MV-4-11 (cell line): ENCODE measurements around the gene ITSN1.
"Not testable (repeated sequence)": the region's sequence is repeated elsewhere in the genome, so short reads cannot be mapped to it uniquely, and the experiment has no call there.

ENCODE experiments used
- DNase-seq: peaks from one replicate; lab custom pipeline; 2025; lab: John Stamatoyannopoulos, UW

ITSN1 gene

DNA sequence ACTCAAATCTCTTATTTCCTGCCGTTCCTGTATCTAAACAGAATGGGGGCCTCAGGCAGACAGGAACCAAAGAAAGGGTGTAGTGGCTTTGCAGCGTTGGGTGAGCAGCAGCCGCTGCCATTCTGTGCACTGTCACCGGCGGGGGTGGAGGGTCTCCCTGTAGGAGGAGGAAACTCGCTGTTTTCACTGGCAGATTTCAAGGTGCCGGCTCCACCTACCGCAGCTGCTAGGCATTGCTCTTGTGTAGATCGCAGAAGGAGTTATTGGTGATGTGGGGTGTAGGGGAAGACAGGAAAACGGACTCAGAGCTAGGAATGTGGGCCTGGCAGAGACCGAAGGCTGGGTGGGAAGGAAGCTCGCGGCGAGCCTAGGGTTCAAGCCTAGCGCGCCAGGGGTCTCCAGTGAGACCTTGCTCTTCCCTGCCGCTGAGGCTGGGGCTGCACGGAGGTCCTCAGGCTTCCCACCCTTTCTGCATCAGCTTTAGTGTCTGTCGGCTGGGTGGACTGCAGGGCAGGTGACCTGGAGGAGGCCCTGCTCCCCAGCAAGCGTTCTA, 252.5 kb downstream of the ITSN1 start:
- DNase-seq = peak; percentile 62

DNA sequence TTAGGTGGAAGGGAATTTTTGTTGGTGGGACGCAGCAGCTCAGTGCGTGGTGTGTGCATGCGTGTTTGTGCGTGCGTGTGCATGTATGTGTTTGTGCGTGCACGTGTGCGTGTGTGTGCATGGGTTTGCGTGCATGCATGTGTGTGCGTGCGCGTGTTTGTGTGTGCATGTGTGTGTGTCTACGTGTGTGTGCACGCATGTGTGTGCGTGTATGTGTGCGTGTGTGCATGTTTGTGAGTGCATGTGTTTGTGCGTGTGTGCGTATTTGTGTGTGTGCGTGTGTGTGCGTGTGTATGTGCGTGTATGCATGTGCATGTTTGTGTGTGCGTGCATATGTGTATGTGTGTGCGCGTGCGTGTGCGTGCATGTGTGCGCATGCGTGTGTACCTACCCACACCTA, 253.1 kb downstream of the ITSN1 start:
- DNase-seq = no peak

DNA sequence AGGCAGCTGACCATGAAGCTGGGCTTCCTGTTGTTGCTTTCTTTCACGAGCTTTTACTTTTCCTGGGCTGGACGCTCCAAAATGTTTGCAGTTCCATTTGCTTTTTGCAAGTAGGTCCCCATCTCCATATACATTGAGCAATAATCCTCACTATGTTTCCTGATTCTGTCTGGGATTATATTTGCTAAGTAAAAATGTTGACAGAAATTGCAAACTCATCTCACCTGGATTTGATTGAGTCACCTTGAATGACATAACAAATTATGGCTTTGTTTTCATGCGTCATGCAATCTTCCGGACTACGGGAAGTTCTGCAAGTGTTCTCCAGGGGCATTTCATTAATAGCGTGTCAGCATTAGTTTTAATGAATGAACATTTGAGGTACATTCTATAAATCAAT, 254.4 kb downstream of the ITSN1 start:
- no peak for DNase-seq

DNA sequence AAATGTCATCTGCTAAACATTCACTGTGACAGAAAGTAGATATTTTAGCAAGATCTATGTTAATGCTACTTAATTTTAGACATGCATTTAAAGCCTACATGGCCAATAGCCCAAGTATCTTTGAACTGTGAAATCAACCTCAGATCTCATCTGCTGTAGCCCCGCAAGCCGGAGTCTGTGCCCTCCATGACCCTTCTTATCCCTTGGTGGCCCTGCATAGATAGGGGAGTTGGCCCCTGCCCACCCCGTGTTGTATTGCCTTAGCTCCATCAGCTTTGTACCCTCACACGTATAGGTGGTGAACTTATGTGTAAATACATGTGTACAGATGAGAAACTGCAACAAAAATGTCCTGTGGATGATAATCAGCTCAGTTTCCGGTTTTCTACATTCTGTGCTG, 254.8 kb downstream of the ITSN1 start:
- no peak for DNase-seq

DNA sequence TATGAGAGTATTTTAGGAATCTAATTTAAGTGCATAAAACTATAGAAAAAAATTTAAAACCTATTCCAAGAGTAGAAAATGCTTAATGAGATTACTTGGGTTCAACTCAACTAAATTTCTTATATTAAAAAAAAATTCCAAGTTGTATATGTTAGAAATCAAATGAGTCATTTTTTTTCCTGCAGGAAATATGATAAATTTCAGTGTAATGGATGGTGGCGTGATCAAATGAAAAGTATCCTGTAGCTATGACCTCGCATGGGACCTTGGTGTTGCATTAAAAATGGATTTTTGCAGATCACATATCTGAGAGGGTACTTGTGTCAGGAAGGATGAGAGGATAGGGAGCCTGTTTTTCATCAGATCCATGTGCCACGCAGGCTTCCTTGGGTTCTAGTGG, 255.4 kb downstream of the ITSN1 start:
- DNase-seq = no peak

DNA sequence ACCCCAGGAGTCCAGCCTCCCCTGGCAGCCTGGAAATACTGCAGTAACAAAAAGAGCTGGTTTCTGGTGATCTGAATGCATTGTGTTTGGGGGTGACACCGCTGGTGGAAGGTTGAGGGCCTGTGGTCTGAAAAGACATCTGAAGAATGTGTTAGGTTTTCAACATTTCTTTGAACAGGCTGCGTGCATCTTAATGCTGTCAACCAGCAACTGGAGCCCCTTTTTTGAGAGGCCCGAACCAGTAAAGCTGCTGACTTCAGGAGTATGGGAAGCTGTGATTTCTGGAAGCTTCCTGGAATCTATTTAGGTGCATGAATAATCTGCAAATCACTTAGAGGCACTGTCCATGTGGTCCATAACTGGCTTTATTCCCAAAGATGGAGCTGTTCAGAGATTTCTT, 256.3 kb downstream of the ITSN1 start:
- no peak for DNase-seq

DNA sequence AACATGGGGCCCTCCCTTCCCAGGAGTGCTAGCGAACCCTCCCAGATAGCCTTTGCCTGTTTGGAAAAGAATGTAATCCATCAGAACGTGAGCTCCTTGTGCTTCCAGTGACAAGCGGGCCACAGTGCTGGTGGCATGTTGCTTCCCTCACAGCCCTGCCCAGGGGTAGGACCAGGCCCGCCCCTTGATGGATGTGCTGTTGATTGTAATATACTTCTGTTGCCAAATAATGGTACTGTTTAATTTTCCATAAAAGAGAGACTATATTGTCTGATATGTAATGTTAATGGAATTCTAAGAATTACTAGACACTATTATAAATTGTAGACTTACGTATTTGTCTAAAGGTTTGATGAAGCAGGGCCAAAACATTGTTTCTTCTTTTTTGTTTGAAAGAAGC, 256.9 kb downstream of the ITSN1 start:
- no peak for DNase-seq

DNA sequence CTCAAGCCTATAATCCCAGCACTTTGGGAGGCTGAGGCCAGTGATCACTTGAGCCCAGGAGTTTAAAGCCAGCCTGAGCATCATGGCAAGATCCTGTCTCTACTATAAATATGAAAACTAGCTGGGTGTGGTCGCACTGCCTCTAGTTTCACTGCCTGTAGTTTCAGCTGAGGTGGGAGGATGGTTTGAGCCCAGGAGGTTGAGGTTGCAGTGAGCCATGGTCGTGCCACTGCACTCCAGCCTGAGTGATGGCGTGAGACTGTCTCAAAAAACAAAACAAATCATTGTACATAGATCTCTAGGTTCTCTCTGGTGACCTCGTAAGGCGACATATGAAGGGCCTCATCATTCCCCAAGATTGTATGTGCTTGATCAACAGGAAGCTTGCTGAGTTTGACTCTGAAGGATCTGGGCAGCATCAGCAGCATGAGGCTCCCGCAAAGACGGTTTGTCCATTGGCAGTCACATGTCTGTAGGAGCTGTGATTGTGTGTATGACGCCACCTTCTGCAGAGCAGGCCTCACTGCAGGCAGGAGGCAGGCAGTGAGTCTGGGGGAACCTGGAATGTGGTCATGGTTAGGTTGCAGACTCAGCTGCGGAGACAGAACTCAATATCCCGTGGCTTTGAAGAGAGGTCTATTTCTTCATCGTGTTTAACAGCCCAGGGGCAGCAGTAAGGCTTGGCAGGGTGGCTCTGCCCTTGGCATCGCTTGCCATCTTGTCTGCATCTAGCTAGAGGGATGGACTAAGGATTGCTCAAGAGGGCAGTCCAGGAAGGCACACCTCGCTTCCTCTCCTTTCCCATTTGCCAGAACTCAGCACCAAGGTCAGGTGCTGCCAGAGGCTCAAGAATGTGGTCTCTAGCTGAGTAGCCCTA, 259.3 kb downstream of the ITSN1 start:
- DNase-seq = peak; percentile 42

DNA sequence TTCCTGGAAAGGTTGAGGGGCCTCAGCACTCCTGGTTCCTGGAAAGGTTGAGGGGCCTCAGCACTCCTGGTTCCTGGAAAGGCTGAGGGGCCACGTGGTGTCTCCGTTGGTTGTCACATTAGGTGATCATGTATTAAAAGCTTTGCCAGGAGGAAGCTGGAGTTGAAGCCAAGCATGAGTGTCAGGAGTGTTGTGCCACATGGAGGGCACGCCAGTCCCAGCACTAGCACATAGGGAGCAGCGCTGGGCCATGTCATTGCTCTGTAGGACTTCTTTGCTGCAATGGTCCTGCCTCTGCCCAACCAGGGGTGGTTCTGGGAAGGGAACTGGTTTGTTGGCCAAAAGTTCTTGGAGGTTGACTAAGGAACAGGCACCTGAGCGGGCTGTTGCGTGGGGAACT, 260.0 kb downstream of the ITSN1 start:
- no peak for DNase-seq

DNA sequence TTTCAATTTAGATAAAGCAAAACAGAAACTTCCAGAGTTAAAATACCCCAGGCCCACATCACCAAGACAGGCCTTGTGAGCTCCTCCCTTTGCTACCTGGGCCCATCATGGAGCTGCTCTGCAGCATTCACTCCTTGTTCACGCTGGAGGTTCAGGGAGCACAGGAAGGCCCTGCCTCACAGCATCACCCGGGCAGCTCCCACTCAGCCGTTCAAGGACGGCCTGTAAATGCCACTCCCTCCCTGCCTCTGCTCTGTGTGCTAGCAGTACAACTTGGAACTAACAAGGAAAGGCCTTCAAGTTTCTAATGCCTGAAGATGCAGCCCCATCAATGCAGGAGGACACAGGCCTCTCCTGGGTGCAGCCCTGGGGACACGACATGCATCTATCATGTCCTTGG, 261.7 kb downstream of the ITSN1 start:
- no peak for DNase-seq

DNA sequence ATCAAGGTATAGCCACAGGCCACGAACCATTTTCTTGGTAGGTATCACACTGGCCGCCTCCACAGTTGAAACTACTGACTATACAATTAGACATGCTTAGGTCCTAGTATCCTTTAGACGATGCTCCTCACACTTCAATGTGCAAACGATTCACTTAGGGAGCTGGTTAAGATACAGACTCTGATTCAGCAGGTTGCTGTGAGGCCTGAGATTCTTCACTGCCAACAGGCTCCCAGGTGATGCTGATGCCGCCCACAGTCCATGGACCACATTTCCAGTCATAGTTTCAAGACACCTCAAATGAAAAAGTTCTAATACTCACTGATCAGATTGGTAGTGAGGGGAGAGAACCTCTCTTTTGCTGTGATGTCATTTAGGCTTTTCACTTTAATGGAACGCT, 266.5 kb downstream of the ITSN1 start:
- DNase-seq = no peak

DNA sequence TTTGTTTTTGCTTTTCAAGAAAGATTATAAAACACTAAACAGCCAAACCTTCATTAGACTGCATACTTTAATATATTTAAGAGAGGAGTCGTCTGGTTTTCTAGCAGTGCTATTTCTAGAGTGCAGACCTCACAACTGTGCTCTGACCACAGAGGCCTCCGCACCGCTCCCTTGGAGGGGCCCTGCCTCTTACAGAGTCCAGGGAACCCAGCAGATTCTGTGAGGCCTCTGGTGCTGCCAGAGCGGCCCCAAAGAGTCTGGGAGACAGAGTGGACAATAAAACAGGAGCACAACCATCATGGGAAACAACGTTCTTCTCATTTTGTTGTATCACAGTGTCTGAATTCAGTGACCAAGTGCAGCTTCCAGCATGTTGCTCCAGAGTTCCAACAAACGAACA, 267.5 kb downstream of the ITSN1 start:
- no peak for DNase-seq

DNA sequence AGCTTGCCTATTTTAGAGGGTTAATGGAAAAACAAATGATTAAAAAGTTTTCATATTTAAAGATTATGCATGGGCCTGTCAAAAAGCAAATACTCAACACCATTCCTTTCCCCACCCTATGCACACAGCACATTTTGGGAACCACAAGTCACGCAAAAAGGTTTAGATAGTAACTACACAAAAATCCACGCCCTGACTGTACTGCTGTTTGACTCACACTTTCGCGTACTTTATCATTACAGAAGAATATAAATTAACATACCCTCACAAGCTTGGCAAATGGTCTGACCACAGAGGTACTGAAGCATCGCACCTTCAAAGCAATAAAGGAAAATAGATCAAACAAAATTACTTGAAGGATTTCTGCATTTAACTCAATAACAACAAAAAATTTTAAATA, 271.9 kb downstream of the ITSN1 start:
- DNase-seq = no peak

DNA sequence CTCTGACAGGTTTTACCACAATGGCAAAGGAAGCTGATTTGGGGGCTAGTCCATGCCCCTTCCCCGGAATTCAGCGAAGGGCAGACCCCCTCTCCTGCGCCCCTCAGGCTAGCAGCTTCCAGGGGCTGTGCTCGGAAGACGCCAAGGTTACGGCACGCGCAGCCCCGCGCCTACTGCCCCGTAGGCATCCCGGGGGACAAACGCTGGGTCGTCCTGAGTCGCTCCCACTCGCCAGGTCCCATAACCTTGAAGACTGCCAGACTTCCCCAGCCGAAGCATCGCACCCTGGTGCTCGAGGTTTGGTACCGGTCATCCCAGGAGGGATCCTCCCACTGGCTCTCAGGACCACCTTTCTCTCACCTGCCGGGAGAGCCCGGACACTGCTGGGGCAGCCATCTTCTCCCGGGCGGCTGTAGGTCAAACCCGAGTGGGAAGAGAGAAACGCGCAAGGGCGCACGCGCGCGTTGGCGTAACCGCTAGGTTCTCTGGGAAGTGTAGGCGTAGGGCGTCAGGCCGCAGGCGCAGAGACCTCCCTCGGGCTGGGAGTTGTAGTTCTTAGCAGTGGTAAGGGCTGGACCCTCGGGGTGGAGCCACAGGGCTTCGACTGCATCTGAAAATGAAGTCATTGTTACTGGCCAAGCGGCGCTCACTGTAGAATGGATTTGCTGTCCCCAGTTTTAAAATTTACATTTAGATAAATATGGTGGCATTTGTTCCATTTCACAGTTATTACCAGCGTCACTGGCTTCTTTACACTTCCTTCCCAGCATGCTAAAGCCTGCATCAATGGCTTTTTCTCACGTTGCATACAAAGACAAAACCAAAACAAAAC, 273.3 kb downstream of the ITSN1 start, which contains the start of gene ATP5PO:
Gene ATP5PO, minus strand, starts transcription at position 437 of the 832 bp plus-strand sequence. Its CDS starts 41 bp downstream, at position 396.
- peak; percentile 98 for DNase-seq

DNA sequence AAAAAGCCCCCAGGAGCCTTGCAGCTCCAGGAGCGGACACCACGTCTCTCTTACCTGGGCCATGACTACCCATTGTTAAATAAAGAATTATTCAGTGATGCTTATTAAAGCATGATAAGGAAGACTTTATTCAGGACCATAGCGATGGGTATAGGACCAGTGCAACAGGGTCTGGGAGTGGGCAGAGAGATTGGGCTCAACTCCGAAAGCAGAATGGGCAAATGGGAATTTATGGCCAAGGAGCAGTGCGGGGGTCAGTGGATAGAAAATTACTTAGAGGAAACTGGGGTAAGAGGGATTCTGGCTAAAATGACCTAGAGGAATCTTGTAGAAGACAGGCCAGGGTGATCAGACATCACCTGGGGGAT, 273.9 kb downstream of the ITSN1 start:
- no peak for DNase-seq

DNA sequence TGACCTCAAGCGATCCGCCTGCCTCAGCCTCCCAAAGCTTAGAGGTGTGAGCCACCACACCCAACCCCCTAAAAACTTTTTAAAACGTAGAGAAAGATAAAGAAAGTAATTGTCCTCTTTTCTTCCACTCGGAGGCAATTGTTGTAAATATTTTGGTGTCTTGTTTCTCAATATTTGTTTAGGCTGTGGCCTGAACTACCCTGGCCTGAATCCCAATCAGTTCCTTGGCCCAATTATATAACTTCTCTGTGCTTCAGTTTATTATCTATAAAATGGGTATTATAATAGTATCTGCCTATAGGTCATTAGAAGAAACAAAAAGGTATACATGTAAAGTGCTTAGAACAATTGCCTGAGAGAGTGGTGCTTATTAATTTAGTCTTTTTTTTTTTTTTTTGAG, 275.1 kb downstream of the ITSN1 start:
- no peak for DNase-seq

DNA sequence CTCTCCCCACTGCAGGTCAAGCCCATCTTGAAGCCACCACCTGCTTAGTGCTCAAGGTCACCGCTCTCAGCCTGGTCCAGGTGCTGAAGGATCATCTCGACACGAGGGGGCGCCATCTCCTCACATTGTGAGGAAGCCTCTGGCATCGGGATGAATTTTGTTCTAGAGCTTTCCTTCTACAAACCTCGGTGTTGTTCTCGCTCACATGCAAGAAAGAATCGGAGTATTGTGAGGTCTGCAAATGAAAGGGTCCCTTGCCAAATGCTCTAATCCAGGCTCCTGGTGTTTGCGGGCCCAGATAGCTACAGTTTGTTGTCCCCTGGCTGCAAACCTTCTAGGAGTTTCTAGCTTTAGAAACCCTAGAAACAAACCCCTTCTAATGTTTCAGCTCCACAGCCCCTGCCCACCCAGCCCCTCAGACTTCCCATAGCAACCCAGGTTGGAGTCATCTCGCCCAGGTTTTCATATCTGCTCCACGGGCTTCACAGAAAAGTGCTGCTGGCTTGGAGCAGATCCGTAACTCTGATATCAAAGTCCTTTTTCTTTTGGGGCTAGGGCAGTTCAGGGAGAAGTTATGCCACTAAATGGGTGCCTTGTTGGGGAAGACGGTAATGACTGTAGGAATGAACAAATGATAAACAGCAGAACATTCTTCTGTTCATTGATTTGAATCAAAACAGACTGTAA, 281.9 kb downstream of the ITSN1 start:
- peak; percentile 58 for DNase-seq

DNA sequence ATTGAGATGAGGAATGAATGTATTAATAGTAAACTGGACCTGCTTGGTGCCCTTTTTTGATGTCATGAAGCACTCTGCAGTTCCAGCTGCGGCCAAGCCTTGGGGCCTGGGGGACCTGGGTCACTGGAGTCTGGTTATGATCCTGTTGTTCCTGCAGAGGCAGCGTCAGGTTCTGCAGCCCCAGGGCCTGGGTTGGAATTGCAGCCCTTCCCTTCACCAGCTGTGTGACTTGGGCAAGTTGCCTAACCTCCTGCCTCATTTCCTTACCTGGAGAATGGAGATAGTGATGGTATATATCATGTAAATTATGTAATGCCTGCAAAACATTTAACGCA, 282.4 kb downstream of the ITSN1 start:
- DNase-seq = no peak

DNA sequence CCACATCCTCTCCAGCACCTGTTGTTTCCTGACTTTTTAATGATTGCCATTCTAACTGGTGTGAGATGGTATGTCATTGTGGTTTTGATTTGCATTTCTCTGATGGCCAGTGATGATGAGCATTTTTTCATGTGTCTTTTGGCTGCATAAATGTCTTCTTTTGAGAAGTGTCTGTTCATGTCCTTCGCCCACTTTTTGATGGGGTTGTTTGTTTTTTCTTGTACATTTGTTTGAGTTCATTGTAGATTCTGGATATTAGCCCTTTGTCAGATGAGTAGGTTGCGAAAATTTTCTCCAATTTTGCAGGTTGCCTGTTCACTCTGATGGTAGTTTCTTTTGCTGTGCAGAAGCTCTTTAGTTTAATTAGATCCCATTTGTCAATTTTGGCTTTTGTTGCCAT, 283.9 kb downstream of the ITSN1 start:
- not testable (repeated sequence) for DNase-seq

DNA sequence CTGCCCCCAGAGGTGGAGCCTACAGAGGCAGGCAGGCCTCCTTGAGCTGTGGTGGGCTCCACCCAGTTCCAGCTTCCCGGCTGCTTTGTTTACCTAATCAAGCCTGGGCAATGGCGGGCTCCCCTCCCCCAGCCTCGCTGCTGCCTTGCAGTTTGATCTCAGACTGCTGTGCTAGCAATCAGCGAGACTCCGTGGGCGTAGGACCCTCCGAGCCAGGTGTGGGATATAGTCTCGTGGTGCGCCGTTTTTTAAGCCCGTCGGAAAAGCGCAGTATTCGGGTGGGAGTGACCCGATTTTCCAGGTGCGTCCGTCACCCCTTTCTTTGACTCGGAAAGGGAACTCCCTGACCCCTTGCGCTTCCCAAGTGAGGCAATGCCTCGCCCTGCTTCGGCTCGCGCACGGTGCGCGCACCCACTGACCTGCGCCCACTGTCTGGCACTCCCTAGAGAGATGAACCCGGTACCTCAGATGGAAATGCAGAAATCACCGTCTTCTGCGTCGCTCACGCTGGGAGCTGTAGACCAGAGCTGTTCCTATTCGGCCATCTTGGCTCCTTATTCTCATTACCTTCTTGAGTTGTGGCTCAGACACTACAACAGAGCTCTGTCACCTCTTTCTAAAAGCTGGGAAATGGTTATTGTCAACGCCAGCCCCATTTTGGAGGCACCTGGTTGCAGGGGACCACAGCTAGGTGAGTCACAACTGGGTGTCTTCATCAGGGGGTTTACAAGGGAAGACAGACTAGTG, 288.9 kb downstream of the ITSN1 start:
- not testable (repeated sequence) for DNase-seq

DNA sequence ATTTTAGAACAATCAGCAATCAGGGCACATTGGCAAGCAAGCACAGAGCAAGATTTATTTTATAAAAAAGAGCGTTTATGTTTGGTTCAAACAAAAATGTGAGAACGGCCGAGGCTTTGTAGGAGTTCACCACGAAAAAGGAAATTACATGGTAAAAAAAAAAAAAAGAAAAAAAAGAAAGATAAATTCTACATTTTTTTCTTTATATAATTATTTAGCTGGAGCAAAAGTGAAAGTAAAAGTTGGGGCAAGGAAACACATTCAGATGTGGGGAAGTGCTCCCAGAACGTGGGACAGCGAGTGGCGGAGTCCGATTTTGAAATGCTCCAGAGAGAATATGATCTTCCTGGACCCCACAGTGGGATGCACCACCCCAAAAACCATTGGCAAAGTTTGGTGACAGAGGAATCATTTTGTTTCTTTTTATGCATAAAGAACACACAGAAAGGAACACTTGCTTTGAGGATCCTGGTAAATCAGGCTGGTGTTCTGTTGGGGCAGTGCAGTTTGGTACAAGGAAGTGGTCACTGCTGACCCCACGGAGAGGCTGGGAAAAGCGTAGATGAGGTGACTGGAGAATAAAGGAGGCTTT, 289.6 kb downstream of the ITSN1 start:
- DNase-seq = peak; percentile 38
